Mammary epithelial cell (primary cell): Measurements from ENCODE around the gene STARD13.

ENCODE experiments used
- CTCF ChIP-seq, 2 donors: IDR thresholded peaks in 1 of 2; conservative IDR thresholded peaks in 1 of 2; 2 replicates each; pipeline ENCODE4 v1.5.1; 2011 to 2012; ENCODE audit warnings: inconsistent platforms in 2 of 2, low read length in 2 of 2, mild to moderate bottlenecking in 2 of 2, control low read depth in 1 of 2, low read depth in 1 of 2; ENCODE audit not compliant: insufficient read depth in 1 of 2; ENCODE audit errors: extremely low read depth in 1 of 2
- EZH2 ChIP-seq: IDR thresholded peaks from 2 replicates; pipeline ENCODE4 v1.6.1; 2012; ENCODE audit warnings: low read length, inconsistent platforms, borderline replicate concordance

GRCh38 chr13:33217256-33217655, 68.3 kb downstream of the STARD13 start:
- no peak for TF ChIP-seq CTCF (conservative IDR thresholded peaks at IDR 0.05 in 1 of 2, IDR thresholded peaks at IDR 0.05 in 1 of 2; ENCODE audit: extremely low read depth in 1 of 2, insufficient read depth in 1 of 2, low read depth in 1 of 2, low read length in 2 of 2)
- no peak for TF ChIP-seq EZH2
